Skeletal muscle tissue (tissue), 4 donors: ENCODE measurements around the gene PANX1. TPM values are rescaled to one million over a fixed set of nuclear protein-coding genes. Genes with fewer than 3 reads are reported as not detected.

Experiments
- H3K27ac ChIP-seq: one replicate; pipeline ENCODE4 v1.7.0; 2013; ENCODE audit warnings: mild to moderate bottlenecking, low read depth, low read length, inconsistent platforms
- H3K27me3 ChIP-seq, 3 donors: one replicate each; pipeline ENCODE4 v1.7.0; 2013; ENCODE audit warnings: low read length in 3 of 3; ENCODE audit not compliant: control insufficient read depth in 3 of 3, insufficient read depth in 3 of 3
- H3K36me3 ChIP-seq, 3 donors: one replicate each; pipeline ENCODE4 v1.7.0; 2013; ENCODE audit warnings: low read length in 3 of 3; ENCODE audit not compliant: control insufficient read depth in 3 of 3, insufficient read depth in 3 of 3
- H3K4me1 ChIP-seq, 3 donors: one replicate each; pipeline ENCODE4 v1.7.0; 2013; ENCODE audit warnings: low read length in 3 of 3, mild to moderate bottlenecking in 3 of 3; ENCODE audit not compliant: control insufficient read depth in 3 of 3, insufficient read depth in 3 of 3
- H3K4me3 ChIP-seq, 3 donors: one replicate each; pipeline ENCODE4 v1.7.0; 2013; ENCODE audit warnings: low read length in 3 of 3
- H3K9ac ChIP-seq, 3 donors: one replicate each; pipeline ENCODE4 v1.7.0; 2013; ENCODE audit warnings: low read length in 3 of 3, mild to moderate bottlenecking in 3 of 3, moderate library complexity in 2 of 3, low read depth in 1 of 3
- H3K9me3 ChIP-seq, 3 donors: one replicate each; pipeline ENCODE4 v1.7.0; 2013; ENCODE audit warnings: low read length in 3 of 3; ENCODE audit not compliant: control insufficient read depth in 3 of 3
- total RNA-seq: library from RNA; depleted of rRNA; stranded (reverse); fragments of >200 nt; gene quantifications from one replicate; pipeline ENCODE4 v1.2.3, GENCODE V29; 2014
- donor health status: Osteomylitis.

The PANX1 gene
- total RNA-seq, 1 donor from 2014 or later = 20.4 TPM

DNA sequence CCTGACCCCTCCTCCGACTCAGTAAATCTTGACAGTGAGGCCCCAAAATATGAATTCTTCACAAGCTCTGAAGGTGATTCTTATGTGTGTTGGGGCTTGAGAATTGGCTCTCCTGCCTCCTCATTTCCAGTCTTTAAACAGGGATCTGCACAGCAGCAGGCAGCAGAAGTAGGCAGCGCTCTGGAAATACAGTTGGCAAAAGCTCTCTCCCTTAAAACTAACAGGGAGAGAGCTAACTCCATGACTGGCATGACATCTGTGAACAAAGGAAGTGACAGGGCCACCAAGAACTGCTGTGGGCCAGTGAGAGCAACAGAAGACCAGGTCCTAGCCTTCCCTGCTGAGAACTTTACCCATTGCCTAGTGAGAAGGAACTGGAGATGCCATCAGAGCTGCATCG, 70.1 kb downstream of the PANX1 start:
- H3K4me3 ChIP-seq = no peak overlapping the region
- no peaks in the 10 kb centered on the region for H3K4me1 ChIP-seq
- H3K27ac ChIP-seq = no peak overlapping the region

DNA sequence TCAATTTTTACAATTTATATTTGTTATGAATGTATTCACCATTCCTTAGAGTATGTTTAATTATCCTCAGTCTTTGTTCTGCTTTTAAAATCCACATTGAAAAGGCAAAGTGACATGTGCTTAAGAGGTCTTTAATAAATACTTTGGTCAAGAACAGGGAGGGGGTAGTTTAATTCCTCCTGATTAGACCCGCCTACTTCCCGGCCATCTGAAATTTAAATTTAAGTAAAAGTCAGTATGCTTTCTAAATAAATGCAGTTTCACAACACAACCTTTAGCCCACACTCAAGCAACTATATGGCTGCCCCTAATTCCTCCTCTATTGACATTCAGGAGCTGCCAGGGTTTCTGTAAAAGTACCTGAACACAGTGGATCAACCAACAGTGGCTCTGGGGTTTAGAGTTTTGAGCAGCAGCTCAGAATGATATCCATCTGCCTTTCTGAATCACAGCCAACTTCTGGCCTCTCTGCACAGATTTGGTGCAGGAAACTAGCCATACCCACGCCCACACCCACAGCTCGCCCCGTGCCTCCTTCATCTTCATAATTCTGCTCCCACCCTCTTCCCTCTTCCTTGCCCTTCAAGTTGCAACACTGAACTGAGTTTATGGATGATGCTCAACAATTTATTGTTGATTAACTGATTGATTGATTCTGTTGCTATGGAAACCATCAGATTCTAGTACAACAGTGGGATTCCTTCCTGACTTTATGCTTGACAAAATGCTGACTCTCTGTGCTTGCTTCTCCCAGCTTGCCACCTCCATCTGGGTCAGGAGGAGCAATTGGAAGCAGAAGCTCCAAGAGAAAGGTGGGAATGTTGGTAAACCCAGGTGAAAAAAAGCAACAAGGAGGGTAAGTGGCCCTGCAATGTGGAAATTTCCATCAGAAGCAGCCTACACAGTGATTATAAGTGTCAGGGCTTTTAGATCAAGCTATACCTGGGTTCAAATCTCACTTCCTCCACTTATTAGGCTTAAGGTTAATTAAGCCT, 70.8 kb downstream of the PANX1 start:
- H3K27ac ChIP-seq = no peak overlapping the region
- no peak overlapping the region for H3K4me3 ChIP-seq
- H3K9me3 ChIP-seq = no peaks in the 10 kb centered on the region
- no peak overlapping the region for H3K9ac ChIP-seq
- no peaks in the 10 kb centered on the region for H3K27me3 ChIP-seq
- H3K36me3 ChIP-seq = no peaks in the 10 kb centered on the region
- no peaks in the 10 kb centered on the region for H3K4me1 ChIP-seq

More for the DNA sequence above, 70.1 kb downstream of the PANX1 start:
- Histone ChIP-seq H3K9me3 (no peaks in the 10 kb centered on the region), H3K9ac (no peak overlapping the region), H3K27me3 (no peaks in the 10 kb centered on the region), H3K36me3 (no peaks in the 10 kb centered on the region)

DNA sequence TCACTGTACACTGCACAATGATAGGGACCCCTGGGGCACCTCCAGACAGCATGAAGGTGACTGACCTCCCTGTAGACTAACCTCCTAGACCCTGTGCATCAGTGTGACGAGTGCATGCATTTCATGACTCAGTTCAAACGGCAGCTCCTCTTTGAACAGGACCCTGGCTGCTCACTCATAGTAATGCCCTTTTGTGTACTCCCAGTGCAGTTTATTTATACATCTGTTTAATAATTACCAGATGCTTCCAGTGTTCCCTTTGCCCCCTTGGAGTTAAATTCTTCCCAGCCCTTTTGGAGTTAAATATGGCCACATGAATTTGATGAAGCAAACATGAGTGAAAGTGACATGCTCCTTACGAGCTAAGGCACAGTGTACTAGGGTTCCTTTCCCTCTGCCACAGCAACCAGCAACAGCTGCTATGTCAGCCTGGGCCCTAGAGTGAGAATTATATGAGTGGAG, 72.4 kb downstream of the PANX1 start:
- H3K4me3 ChIP-seq = no peak overlapping the region
- H3K27me3 ChIP-seq = no peaks in the 10 kb centered on the region
- H3K9me3 ChIP-seq = no peaks in the 10 kb centered on the region
- no peak overlapping the region for H3K9ac ChIP-seq
- H3K4me1 ChIP-seq = no peaks in the 10 kb centered on the region
- no peak overlapping the region for H3K27ac ChIP-seq
- no peaks in the 10 kb centered on the region for H3K36me3 ChIP-seq

DNA sequence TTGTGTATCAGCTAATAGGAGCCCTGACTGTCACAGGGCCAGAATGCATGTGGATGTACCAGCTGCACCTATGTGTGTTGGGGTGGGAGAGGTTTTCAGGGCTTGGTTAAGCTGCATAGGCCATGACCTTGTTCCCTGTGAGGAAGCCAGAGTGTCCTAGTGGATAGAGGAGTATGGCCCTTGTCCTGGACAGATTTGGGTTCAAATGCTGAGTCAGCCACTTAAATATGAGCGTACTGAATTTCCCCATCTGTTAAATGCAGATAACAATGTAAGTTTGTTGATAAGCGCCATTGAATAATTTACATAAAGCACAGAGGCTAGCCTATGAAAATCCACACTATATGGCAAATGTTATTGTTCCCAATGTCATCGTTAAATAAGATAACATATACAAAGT, 74.4 kb downstream of the PANX1 start:
- Histone ChIP-seq H3K4me1 (no peaks in the 10 kb centered on the region), H3K9me3 (peaks cover 0 to 4% (median 2%) of the 10 kb centered on the region in 3 donors), H3K9ac (no peak overlapping the region), H3K27me3 (no peaks in the 10 kb centered on the region), H3K4me3 (no peak overlapping the region), H3K27ac (no peak overlapping the region), H3K36me3 (no peaks in the 10 kb centered on the region)

DNA sequence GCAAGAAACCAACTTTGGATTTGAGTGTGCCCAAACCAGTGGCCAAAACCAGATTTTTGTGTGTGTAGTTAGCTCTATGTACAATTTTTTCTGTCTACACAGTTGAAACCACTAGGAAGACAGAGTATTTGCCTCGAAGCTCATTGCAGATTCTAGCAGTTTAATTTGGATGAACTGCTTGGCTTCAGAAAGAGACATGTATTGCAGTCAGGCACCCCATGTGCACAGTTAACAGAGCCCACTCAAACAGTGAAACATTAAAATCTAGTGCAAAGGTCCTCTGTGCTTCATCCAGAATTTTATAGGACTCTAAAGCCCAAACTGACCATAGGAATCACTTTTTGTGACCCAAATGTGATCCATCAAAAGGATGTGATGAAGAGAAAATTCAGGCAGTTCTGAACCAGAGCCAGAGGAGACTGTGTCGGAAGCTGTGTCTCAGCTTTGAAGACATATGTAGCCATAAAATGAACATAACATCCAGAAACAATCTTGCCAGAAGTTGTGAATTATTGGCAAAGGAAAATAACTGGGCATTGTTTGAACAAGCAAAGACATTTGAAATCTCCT, 82.7 kb downstream of the PANX1 start:
- H3K27ac ChIP-seq = no peak overlapping the region
- peaks cover 0 to 4% (median 2%) of the 10 kb centered on the region in 3 donors for H3K9me3 ChIP-seq
- H3K4me1 ChIP-seq = no peaks in the 10 kb centered on the region
- no peak overlapping the region for H3K4me3 ChIP-seq
- H3K36me3 ChIP-seq = no peaks in the 10 kb centered on the region
- no peak overlapping the region for H3K9ac ChIP-seq
- H3K27me3 ChIP-seq = no peaks in the 10 kb centered on the region

DNA sequence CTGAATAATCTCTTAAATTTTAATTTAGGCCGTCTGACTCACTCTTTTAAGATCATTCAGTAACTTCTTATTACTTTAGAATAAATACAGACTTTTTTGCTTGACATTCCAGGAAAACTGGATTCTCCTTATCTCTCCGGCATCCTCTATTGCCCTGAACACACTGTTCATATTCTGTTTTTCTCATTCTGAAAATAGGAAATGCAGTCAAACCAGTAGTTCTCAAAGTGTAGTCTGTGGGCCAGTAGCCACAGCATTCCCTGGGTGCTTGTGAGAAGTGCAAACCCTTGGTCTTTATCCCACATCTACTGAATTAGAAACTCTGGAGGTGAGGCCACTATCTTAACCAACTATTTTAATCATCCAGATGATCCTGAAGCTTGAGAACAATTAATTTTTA, 84.3 kb downstream of the PANX1 start:
- no peaks in the 10 kb centered on the region for H3K27me3 ChIP-seq
- no peak overlapping the region for H3K4me3 ChIP-seq
- no peak overlapping the region for H3K27ac ChIP-seq
- H3K9ac ChIP-seq = no peak overlapping the region
- H3K36me3 ChIP-seq = no peaks in the 10 kb centered on the region
- H3K9me3 ChIP-seq = peaks cover 0 to 2% (median 1%) of the 10 kb centered on the region in 3 donors
- no peaks in the 10 kb centered on the region for H3K4me1 ChIP-seq

DNA sequence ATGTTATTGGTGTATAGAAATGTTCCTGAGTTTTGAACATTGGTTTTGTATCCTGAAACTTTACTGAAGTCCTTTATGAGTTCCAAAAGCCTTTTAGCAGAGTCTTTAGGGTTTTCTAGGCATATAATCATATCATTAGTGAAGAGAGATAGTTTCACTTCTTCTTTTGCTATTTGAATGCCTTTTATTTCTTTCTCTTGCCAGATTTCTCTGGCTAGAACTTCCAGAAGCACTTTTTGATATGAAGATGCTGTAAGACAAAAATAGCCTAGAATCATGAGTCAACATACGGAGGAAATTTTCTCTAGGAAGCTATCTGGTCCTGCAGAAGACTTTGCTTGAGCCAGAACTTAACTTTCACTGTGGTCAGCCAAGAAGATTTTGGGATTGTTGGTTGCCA, 89.1 kb downstream of the PANX1 start:
- Histone ChIP-seq H3K4me3 (no peak overlapping the region), H3K9ac (no peak overlapping the region), H3K27ac (no peak overlapping the region), H3K9me3 (peaks cover 0 to 8% (median 0%) of the 10 kb centered on the region in 3 donors), H3K36me3 (no peaks in the 10 kb centered on the region), H3K27me3 (no peaks in the 10 kb centered on the region), H3K4me1 (no peaks in the 10 kb centered on the region)

DNA sequence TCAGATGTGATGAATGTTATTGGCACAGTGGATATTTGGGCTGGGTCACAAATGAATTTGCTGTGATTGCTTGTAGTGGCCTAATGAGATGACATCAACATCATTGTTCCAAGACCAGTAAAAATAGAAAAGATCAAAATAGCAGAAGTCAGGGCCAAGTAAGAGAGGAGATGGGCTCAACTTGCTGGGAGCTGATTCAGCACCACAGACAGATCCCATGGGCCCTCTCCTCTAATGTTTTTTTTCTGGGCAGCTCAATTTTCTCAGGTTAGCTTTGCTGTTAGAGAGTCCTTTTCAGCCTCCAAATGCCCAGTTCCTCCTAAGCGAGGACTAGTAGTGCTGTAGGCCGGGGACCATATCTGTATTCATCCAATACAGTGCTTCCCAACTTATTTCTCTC, 89.7 kb downstream of the PANX1 start:
- Histone ChIP-seq H3K4me1 (no peaks in the 10 kb centered on the region), H3K9me3 (peaks cover 0 to 8% (median 0%) of the 10 kb centered on the region in 3 donors), H3K27ac (no peak overlapping the region), H3K4me3 (no peak overlapping the region), H3K27me3 (no peaks in the 10 kb centered on the region), H3K9ac (no peak overlapping the region), H3K36me3 (no peaks in the 10 kb centered on the region)

DNA sequence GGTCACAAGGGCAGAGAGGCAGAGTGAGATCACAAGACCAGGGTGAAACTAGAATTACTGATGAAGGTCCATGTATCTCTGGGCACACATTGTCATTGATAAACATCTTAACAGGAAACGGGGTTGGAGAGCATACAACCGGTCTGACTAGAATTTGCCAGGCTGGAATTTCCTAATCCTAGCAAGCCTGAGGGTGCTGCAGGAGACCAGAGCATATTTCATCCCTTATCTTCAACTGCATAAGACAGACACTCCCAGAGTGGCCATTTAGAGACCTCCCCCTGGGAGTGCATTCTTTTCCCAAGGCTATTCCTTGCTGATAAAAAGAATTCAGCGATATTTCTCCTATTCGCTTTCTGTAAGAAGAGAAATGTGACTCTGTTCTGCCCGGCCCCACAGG, 91.1 kb downstream of the PANX1 start:
- no peak overlapping the region for H3K27ac ChIP-seq
- no peaks in the 10 kb centered on the region for H3K27me3 ChIP-seq
- no peaks in the 10 kb centered on the region for H3K36me3 ChIP-seq
- H3K9ac ChIP-seq = no peak overlapping the region
- no peak overlapping the region for H3K4me3 ChIP-seq
- peaks cover 0 to 8% (median 0%) of the 10 kb centered on the region in 3 donors for H3K9me3 ChIP-seq
- no peaks in the 10 kb centered on the region for H3K4me1 ChIP-seq

DNA sequence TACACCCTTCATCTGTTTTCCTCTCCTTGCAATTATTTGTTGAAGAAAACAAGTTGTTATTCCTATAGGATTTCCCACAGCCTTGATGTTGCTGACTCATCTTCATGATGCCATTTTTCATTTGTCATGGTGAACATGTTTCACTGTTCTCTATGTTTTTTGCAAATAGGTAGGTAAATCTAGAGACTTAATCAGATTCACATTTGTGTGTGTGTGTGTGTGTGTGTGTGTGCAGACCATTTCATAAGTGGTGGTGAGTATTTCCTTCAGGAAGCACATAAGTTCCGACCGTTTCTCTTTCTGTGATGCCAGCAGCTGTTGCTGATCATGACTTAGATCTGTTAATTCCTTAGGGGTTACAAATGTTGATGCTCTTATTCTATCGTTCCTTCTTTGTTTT, 95.4 kb downstream of the PANX1 start:
- no peak overlapping the region for H3K9ac ChIP-seq
- H3K27me3 ChIP-seq = no peaks in the 10 kb centered on the region
- H3K4me3 ChIP-seq = no peak overlapping the region
- H3K36me3 ChIP-seq = no peaks in the 10 kb centered on the region
- no peaks in the 10 kb centered on the region for H3K4me1 ChIP-seq
- peaks cover 0 to 6% (median 0%) of the 10 kb centered on the region in 3 donors for H3K9me3 ChIP-seq
- H3K27ac ChIP-seq = no peak overlapping the region
